Measurements from ENCODE around the gene TMEM119. TPM values are rescaled to one million over a fixed set of nuclear protein-coding genes. Genes with fewer than 3 reads are reported as not detected.
A peak's percentile ranks its signal among the peaks of the same experiment; 100 is the strongest.

Gene TMEM119
- total and polyA plus RNA-seq, 7 experiments from 2014 or later: 0.13 to 1.6 (median 0.50) TPM; not detected in 1

GRCh38 chr12:108572166-108572790 is 25.6 kb downstream of the TMEM119 start:
- no peaks in the 10 kb centered on the region for H3K9me3 ChIP-seq (ENCODE audit: control insufficient read depth in 2 of 3, low read length in 3 of 3)
- H3K27ac ChIP-seq (ENCODE audit: low read depth, low read length): peak overlapping the region; percentile 72
- Mint-ChIP-seq H3K27ac (peak overlapping the region in 8 of 9 donors; percentile 74 to 99 (median 88)), H3K36me3 (peaks cover 0 to 24% (median 20%) of the 10 kb centered on the region in 5 donors), H3K27me3 (peaks cover 0 to 3% (median 0%) of the 10 kb centered on the region in 5 donors), H3K4me1 (peaks cover 34 to 100% (median 94%) of the 10 kb centered on the region in 7 donors), H3K9me3 (peaks cover 0 to 2% (median 0%) of the 10 kb centered on the region in 11 donors), H3K4me3 (no peak overlapping the region)
- ChIA-PET POLR2A (interaction anchor here (0.5 to 15.1 kb wide), 3 partner anchors 45 to 520 kb away, joined by 3 to 200 read pairs (median 7); partner anchors contain the start of gene SELPLG), CTCF (interaction anchor here (0.8 to 9.7 kb wide), 3 partner anchors 10 to 92 kb away, joined by 3 to 119 read pairs (median 3); partner anchors contain the start of gene ISCU)
- H3K4me3 ChIP-seq (ENCODE audit: low read length): no peak overlapping the region
- peaks cover 18 to 60% of the 10 kb centered on the region in 2 donors for H3K4me1 ChIP-seq (ENCODE audit: control insufficient read depth in 2 of 2, insufficient read depth in 2 of 2, low read length in 2 of 2)
- ATAC-seq (no peak), DNase-seq (peak in 1 of 9 donors; percentile 18)
- peaks cover 6 to 13% (median 11%) of the 10 kb centered on the region in 3 experiments for H3K36me3 ChIP-seq (ENCODE audit: control insufficient read depth in 2 of 3, insufficient read depth in 3 of 3, low read length in 3 of 3)
- intact Hi-C loops (cut with micrococcal nuclease): no loop called here
- H3K27me3 ChIP-seq (ENCODE audit: control insufficient read depth in 2 of 2, insufficient read depth in 2 of 2, low read length in 2 of 2): no peaks in the 10 kb centered on the region

GRCh38 chr12:108571609-108572165 is 26.2 kb downstream of the TMEM119 start:
- Mint-ChIP-seq H3K4me3 (no peak overlapping the region), H3K9me3 (peaks cover 0 to 2% (median 0%) of the 10 kb centered on the region in 11 donors), H3K36me3 (peaks cover 0 to 27% (median 25%) of the 10 kb centered on the region in 5 donors), H3K4me1 (peaks cover 33 to 100% (median 95%) of the 10 kb centered on the region in 7 donors), H3K27ac (peak overlapping the region in 8 of 9 donors; percentile 51 to 99 (median 88)), H3K27me3 (peaks cover 0 to 3% (median 0%) of the 10 kb centered on the region in 5 donors)
- H3K27ac ChIP-seq (ENCODE audit: low read depth, low read length): peak overlapping the region; percentile 72
- POLR2A ChIA-PET: interaction anchor here (1.7 to 15.1 kb wide), 2 partner anchors 46 to 63 kb away, joined by 7 to 200 read pairs; partner anchors contain the start of gene SELPLG
- DNase-seq (peak in 1 of 9 donors; percentile 8), ATAC-seq (no peak)
- CTCF ChIA-PET: interaction anchor here (0.6 to 9.7 kb wide), 7 partner anchors 9 to 1303 kb away, joined by 3 to 119 read pairs (median 4); partner anchors contain the start of gene ISCU
- no peaks in the 10 kb centered on the region for H3K9me3 ChIP-seq (ENCODE audit: control insufficient read depth in 2 of 3, low read length in 3 of 3)
- H3K36me3 ChIP-seq (ENCODE audit: control insufficient read depth in 2 of 3, insufficient read depth in 3 of 3, low read length in 3 of 3): peaks cover 12 to 18% (median 17%) of the 10 kb centered on the region in 3 experiments
- peaks cover 18 to 60% of the 10 kb centered on the region in 2 donors for H3K4me1 ChIP-seq (ENCODE audit: control insufficient read depth in 2 of 2, insufficient read depth in 2 of 2, low read length in 2 of 2)
- no peak overlapping the region for H3K4me3 ChIP-seq (ENCODE audit: low read length)
- no peaks in the 10 kb centered on the region for H3K27me3 ChIP-seq (ENCODE audit: control insufficient read depth in 2 of 2, insufficient read depth in 2 of 2, low read length in 2 of 2)
- intact Hi-C loops (cut with micrococcal nuclease): no loop called here

DNA sequence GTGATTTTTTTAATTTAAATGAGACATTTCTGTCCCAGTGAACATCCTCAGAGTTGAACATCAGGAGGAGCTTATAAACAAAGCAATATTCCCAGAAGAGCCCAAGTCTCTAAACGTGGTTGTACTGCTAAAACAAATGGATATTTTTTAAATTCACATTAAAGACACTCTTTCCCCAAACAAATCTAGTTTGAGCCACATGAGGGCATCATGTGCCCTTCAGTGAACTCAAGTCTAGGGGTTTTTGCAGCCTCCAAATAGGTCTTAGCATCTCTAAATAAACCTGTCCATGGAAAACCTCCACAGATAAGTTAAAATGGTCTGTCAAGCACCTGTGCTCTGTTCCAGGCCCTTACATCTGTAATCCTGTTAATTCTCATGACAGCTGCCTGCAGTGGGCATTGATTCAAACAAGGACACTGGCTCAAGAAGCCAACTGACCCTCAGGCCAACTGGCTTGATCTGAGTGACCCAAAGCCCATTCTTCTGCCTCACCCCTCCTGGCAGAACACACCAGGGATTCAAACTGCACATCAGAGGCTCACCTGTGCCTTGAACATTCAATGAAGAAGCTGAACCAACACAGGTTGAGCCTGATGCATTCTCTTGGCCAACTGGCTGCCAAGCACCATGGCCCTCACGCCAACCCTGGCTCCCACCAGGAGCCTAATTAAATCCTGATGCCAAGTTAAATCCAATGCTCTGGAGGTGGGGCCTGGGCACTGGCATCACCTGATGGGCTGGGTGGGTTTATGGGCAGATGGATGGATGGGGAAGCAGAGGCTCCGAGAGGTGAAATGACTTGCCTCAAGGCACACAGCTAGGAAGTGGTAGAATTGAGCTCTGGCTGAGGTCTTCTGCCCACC is 26.9 kb downstream of the TMEM119 start:
- H3K4me3 Mint-ChIP-seq: peak overlapping the region in 8 of 10 donors; percentile 7 to 91 (median 50)
- H3K27me3 ChIP-seq (ENCODE audit: control insufficient read depth in 2 of 2, insufficient read depth in 2 of 2, low read length in 2 of 2): no peaks in the 10 kb centered on the region
- peaks cover 22 to 56% of the 10 kb centered on the region in 2 donors for H3K4me1 ChIP-seq (ENCODE audit: control insufficient read depth in 2 of 2, insufficient read depth in 2 of 2, low read length in 2 of 2)

GRCh38 chr12:108568338-108569154 is 29.3 kb downstream of the TMEM119 start:
- H3K9me3 Mint-ChIP-seq: no peaks in the 10 kb centered on the region
- H3K27me3 Mint-ChIP-seq: no peaks in the 10 kb centered on the region
- Histone ChIP-seq H3K27ac (ENCODE audit: low read depth, low read length) (peak overlapping the region; percentile 72), H3K27me3 (ENCODE audit: control insufficient read depth in 2 of 2, insufficient read depth in 2 of 2, low read length in 2 of 2) (no peaks in the 10 kb centered on the region), H3K36me3 (ENCODE audit: control insufficient read depth in 2 of 3, insufficient read depth in 3 of 3, low read length in 3 of 3) (peaks cover 38% of the 10 kb centered on the region in 3 experiments), H3K4me3 (ENCODE audit: low read length) (peak overlapping the region; percentile 24), H3K9me3 (ENCODE audit: control insufficient read depth in 2 of 3, low read length in 3 of 3) (no peaks in the 10 kb centered on the region), H3K4me1 (ENCODE audit: control insufficient read depth in 2 of 2, insufficient read depth in 2 of 2, low read length in 2 of 2) (peaks cover 30 to 55% of the 10 kb centered on the region in 2 donors)
- ChIA-PET CTCF (interaction anchor here (0.5 to 9.7 kb wide), 8 partner anchors 9 to 236 kb away, joined by 3 to 119 read pairs (median 4); partner anchors contain the start of gene SELPLG), POLR2A (interaction anchor here (0.9 to 15.1 kb wide), 4 partner anchors 49 to 289 kb away, joined by 3 to 200 read pairs (median 56); partner anchors contain the start of genes SELPLG and SSH1)
- peak; percentile 38 to 92 (median 87) for DNase-seq
- intact Hi-C loops (cut with micrococcal nuclease): loop anchor here (1.0 kb wide), 2 partner anchors 50 to 65 kb away; partner anchors contain the start of gene SELPLG (in 1 of the 2)
- peak overlapping the region; percentile 87 to 99 (median 98) for H3K27ac Mint-ChIP-seq
- H3K4me3 Mint-ChIP-seq: peak overlapping the region; percentile 76 to 91 (median 83)
- ATAC-seq: peak; percentile 96
- H3K36me3 Mint-ChIP-seq: peaks cover 0 to 38% (median 25%) of the 10 kb centered on the region in 5 donors
- peaks cover 26 to 96% (median 85%) of the 10 kb centered on the region in 7 donors for H3K4me1 Mint-ChIP-seq

More for the DNA sequence above, 26.9 kb downstream of the TMEM119 start:
- H3K36me3 ChIP-seq (ENCODE audit: control insufficient read depth in 2 of 3, insufficient read depth in 3 of 3, low read length in 3 of 3): peaks cover 19 to 24% (median 22%) of the 10 kb centered on the region in 3 experiments
- H3K9me3 Mint-ChIP-seq: peaks cover 0 to 2% (median 0%) of the 10 kb centered on the region in 11 donors
- CTCF ChIA-PET: interaction anchor here (0.6 to 9.7 kb wide), 10 partner anchors 9 to 1303 kb away, joined by 3 to 119 read pairs (median 4); partner anchors contain the start of gene ISCU
- H3K27ac Mint-ChIP-seq: peak overlapping the region; percentile 20 to 99 (median 90)
- H3K36me3 Mint-ChIP-seq: peaks cover 0 to 30% (median 25%) of the 10 kb centered on the region in 5 donors
- no peaks in the 10 kb centered on the region for H3K9me3 ChIP-seq (ENCODE audit: control insufficient read depth in 2 of 3, low read length in 3 of 3)
- peaks cover 28 to 100% (median 95%) of the 10 kb centered on the region in 7 donors for H3K4me1 Mint-ChIP-seq
- no peak overlapping the region for H3K4me3 ChIP-seq (ENCODE audit: low read length)
- H3K27ac ChIP-seq (ENCODE audit: low read depth, low read length): peak overlapping the region; percentile 72
- intact Hi-C loops (cut with micrococcal nuclease): no loop called here
- POLR2A ChIA-PET: interaction anchor here (15.1 kb wide), 1 partner anchor 63 kb away, joined by 200 read pairs; the partner anchor contains the start of gene SELPLG
- ATAC-seq: no peak
- DNase-seq: peak in 6 of 9 donors; percentile 13 to 43 (median 24)
- peaks cover 0 to 3% (median 0%) of the 10 kb centered on the region in 5 donors for H3K27me3 Mint-ChIP-seq
